Neural progenitor cell (in vitro differentiated cells): ENCODE results near the gene TRIO. TPM values are rescaled to one million over a fixed set of nuclear protein-coding genes. Genes with fewer than 3 reads are reported as not detected.

ENCODE experiments used
- DNase-seq: peaks from one replicate; pipeline ENCODE4 v3.0.0-alpha.2; 2016; ENCODE audit warnings: low spot score
- H2AFZ ChIP-seq: fragments of 200-600 bp; sonication (generic); replicated peaks from 2 replicates; pipeline ENCODE4 v1.6.1; 2016; ENCODE audit warnings: antibody characterized with exemption
- H3F3A ChIP-seq: fragments of 200-600 bp; sonication (generic); 2 replicates; pipeline ENCODE4 v1.6.1; 2016; ENCODE audit warnings: antibody characterized with exemption, low read depth
- H3K27ac ChIP-seq: fragments of 200-600 bp; sonication (generic); 2 replicates; pipeline ENCODE4 v1.5.1; 2016; ENCODE audit warnings: mild to moderate bottlenecking
- H3K27me3 ChIP-seq: fragments of 200-600 bp; sonication (generic); 2 replicates; pipeline ENCODE4 v1.6.1; 2016; ENCODE audit warnings: mild to moderate bottlenecking, moderate library complexity
- H3K36me3 ChIP-seq: fragments of 200-600 bp; sonication (generic); 2 replicates; pipeline ENCODE4 v1.5.1; 2016
- H3K4me1 ChIP-seq: fragments of 200-600 bp; sonication (generic); 2 replicates; pipeline ENCODE4 v1.6.1; 2016; ENCODE audit warnings: mixed run types
- H3K4me2 ChIP-seq: fragments of 200-600 bp; sonication (generic); 2 replicates; pipeline ENCODE4 v1.6.1; 2016
- H3K4me3 ChIP-seq: fragments of 200-600 bp; sonication (generic); 2 replicates; pipeline ENCODE4 v1.5.1; 2016
- H3K79me2 ChIP-seq: fragments of 200-600 bp; sonication (generic); 2 replicates; pipeline ENCODE4 v1.6.1; 2016; ENCODE audit warnings: low read depth
- H3K9ac ChIP-seq: fragments of 200-600 bp; sonication (generic); 2 replicates; pipeline ENCODE4 v1.6.1; 2016
- H3K9me3 ChIP-seq: fragments of 200-600 bp; sonication (generic); 2 replicates; pipeline ENCODE4 v1.5.1; 2016; ENCODE audit warnings: low read depth
- H4K20me1 ChIP-seq: fragments of 200-600 bp; sonication (generic); 2 replicates; pipeline ENCODE4 v1.6.1; 2016; ENCODE audit warnings: low read depth
- H3K27ac Mint-ChIP-seq: 3 replicates; pipeline ENCODE4 v1.8.0; 2021; ENCODE audit warnings: mixed read lengths
- H3K27me3 Mint-ChIP-seq: 2 replicates; pipeline ENCODE4 v1.8.0; 2022; ENCODE audit warnings: low read depth, mild to moderate bottlenecking, inconsistent platforms, moderate library complexity, mixed read lengths; ENCODE audit not compliant: insufficient read depth
- H3K36me3 Mint-ChIP-seq: 3 replicates; pipeline ENCODE4 v1.8.0; 2021; ENCODE audit warnings: mixed read lengths
- H3K4me1 Mint-ChIP-seq: 3 replicates; pipeline ENCODE4 v1.8.0; 2021; ENCODE audit warnings: mixed read lengths
- H3K4me3 Mint-ChIP-seq: 3 replicates; pipeline ENCODE4 v1.8.0; 2021; ENCODE audit warnings: mild to moderate bottlenecking, moderate library complexity, mixed read lengths
- H3K9me3 Mint-ChIP-seq: 3 replicates; pipeline ENCODE4 v1.8.0; 2020; ENCODE audit warnings: mixed read lengths
- EZH2 ChIP-seq: fragments of 200-600 bp; sonication (generic); IDR thresholded peaks from 2 replicates; pipeline ENCODE4 v1.6.1; 2017; ENCODE audit warnings: antibody characterized with exemption, mild to moderate bottlenecking, moderate library complexity
- EZH2phosphoT487 ChIP-seq: fragments of 200-600 bp; sonication (generic); IDR thresholded peaks from 2 replicates; pipeline ENCODE4 v1.6.1; 2017; ENCODE audit warnings: antibody characterized with exemption
- total RNA-seq: library from RNA; depleted of rRNA; stranded (reverse); fragments of >200 nt; gene quantifications from 2 replicates; pipeline ENCODE4 v1.2.3, GENCODE V29; 2015; ENCODE audit warnings: low replicate concordance
- TF ChIP-seq, protein P1 (sequence below): fragments of 200-600 bp; sonication (generic); IDR thresholded peaks from 2 replicates; pipeline ENCODE4 v1.5.1; 2017; ENCODE audit warnings: antibody characterized with exemption, mild to moderate bottlenecking

The TRIO gene
- total RNA-seq, 1 donor from 2014 or later, result 84.7 TPM

GRCh38 chr5:14467886-14468285 lies 324.7 kb downstream of the TRIO start:
- Mint-ChIP-seq H3K4me1 (peaks cover 29% of the 10 kb centered on the region), H3K27me3 (no peaks in the 10 kb centered on the region), H3K9me3 (no peaks in the 10 kb centered on the region), H3K4me3 (no peak overlapping the region), H3K36me3 (peaks cover 27% of the 10 kb centered on the region), H3K27ac (no peak overlapping the region)
- TF ChIP-seq EZH2phosphoT487 (no peak), EZH2 (no peak)
- TF ChIP-seq, protein P1, sequence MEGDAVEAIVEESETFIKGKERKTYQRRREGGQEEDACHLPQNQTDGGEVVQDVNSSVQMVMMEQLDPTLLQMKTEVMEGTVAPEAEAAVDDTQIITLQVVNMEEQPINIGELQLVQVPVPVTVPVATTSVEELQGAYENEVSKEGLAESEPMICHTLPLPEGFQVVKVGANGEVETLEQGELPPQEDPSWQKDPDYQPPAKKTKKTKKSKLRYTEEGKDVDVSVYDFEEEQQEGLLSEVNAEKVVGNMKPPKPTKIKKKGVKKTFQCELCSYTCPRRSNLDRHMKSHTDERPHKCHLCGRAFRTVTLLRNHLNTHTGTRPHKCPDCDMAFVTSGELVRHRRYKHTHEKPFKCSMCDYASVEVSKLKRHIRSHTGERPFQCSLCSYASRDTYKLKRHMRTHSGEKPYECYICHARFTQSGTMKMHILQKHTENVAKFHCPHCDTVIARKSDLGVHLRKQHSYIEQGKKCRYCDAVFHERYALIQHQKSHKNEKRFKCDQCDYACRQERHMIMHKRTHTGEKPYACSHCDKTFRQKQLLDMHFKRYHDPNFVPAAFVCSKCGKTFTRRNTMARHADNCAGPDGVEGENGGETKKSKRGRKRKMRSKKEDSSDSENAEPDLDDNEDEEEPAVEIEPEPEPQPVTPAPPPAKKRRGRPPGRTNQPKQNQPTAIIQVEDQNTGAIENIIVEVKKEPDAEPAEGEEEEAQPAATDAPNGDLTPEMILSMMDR, result no peak
- Histone ChIP-seq H3K36me3 (peaks cover 4% of the 10 kb centered on the region), H3F3A (no peaks in the 10 kb centered on the region), H3K9ac (no peak overlapping the region), H3K79me2 (no peaks in the 10 kb centered on the region), H3K4me2 (no peak overlapping the region), H3K27me3 (no peaks in the 10 kb centered on the region), H3K4me3 (no peak overlapping the region), H3K4me1 (peaks cover 15% of the 10 kb centered on the region), H3K27ac (no peak overlapping the region), H4K20me1 (no peaks in the 10 kb centered on the region), H3K9me3 (no peaks in the 10 kb centered on the region), H2AFZ (no peak overlapping the region)
- no peak for DNase-seq

- Mint-ChIP-seq H3K4me3 (no peak overlapping the region), H3K36me3 (peaks cover 31% of the 10 kb centered on the region), H3K9me3 (no peaks in the 10 kb centered on the region), H3K27me3 (no peaks in the 10 kb centered on the region), H3K27ac (peak overlapping the region; percentile 30), H3K4me1 (peaks cover 30% of the 10 kb centered on the region)
- H3F3A ChIP-seq, result no peaks in the 10 kb centered on the region
- H4K20me1 ChIP-seq, result no peaks in the 10 kb centered on the region
- no peak for DNase-seq
- H3K79me2 ChIP-seq, result no peaks in the 10 kb centered on the region
- peaks cover 4% of the 10 kb centered on the region for H3K36me3 ChIP-seq
- H3K4me3 ChIP-seq, result no peak overlapping the region
- H3K27me3 ChIP-seq, result no peaks in the 10 kb centered on the region
- peaks cover 19% of the 10 kb centered on the region for H3K4me1 ChIP-seq
- H3K27ac ChIP-seq, result no peak overlapping the region
- no peak overlapping the region for H3K4me2 ChIP-seq
- no peaks in the 10 kb centered on the region for H3K9me3 ChIP-seq
- no peak overlapping the region for H2AFZ ChIP-seq
- no peak overlapping the region for H3K9ac ChIP-seq
- TF ChIP-seq EZH2phosphoT487, result no peak
- TF ChIP-seq, protein P1, result no peak
- no peak for TF ChIP-seq EZH2
Measured at GRCh38 chr5:14469551-14470377, 326.6 kb downstream of the TRIO start.

GRCh38 chr5:14471507-14471906 lies 328.4 kb downstream of the TRIO start:
- Histone ChIP-seq H3K27me3 (no peaks in the 10 kb centered on the region), H3K36me3 (peaks cover 4% of the 10 kb centered on the region), H3K27ac (no peak overlapping the region), H3K9me3 (no peaks in the 10 kb centered on the region), H3K4me3 (no peak overlapping the region), H3F3A (no peaks in the 10 kb centered on the region), H3K9ac (no peak overlapping the region), H3K79me2 (no peaks in the 10 kb centered on the region), H4K20me1 (no peaks in the 10 kb centered on the region), H3K4me1 (peaks cover 19% of the 10 kb centered on the region), H2AFZ (no peak overlapping the region), H3K4me2 (no peak overlapping the region)
- Mint-ChIP-seq H3K27ac (no peak overlapping the region), H3K9me3 (no peaks in the 10 kb centered on the region), H3K4me1 (peaks cover 26% of the 10 kb centered on the region), H3K4me3 (no peak overlapping the region), H3K27me3 (no peaks in the 10 kb centered on the region), H3K36me3 (peaks cover 35% of the 10 kb centered on the region)
- no peak for DNase-seq
- TF ChIP-seq, protein P1, result no peak
- TF ChIP-seq EZH2phosphoT487 (no peak), EZH2 (no peak)
